Muscle layer of duodenum (tissue), 2 donors: ENCODE results near the gene MON2.

Source experiments
- H3K27ac ChIP-seq: one replicate; pipeline ENCODE4 v1.7.0; 2013; ENCODE audit warnings: mild to moderate bottlenecking, low read length
- H3K27me3 ChIP-seq: one replicate; pipeline ENCODE4 v1.7.0; 2013; ENCODE audit warnings: low read depth, mild to moderate bottlenecking, control low read depth, low read length
- H3K36me3 ChIP-seq, 2 donors: one replicate each; pipeline ENCODE4 v1.7.0; 2013; ENCODE audit warnings: low read length in 2 of 2, control low read depth in 1 of 2, mild to moderate bottlenecking in 1 of 2; ENCODE audit not compliant: insufficient read depth in 2 of 2, control insufficient read depth in 1 of 2
- H3K4me1 ChIP-seq, 2 donors: one replicate each; pipeline ENCODE4 v1.7.0; 2013; ENCODE audit warnings: low read length in 2 of 2, mild to moderate bottlenecking in 2 of 2, control low read depth in 1 of 2, moderate library complexity in 1 of 2; ENCODE audit not compliant: insufficient read depth in 2 of 2, control insufficient read depth in 1 of 2
- H3K4me3 ChIP-seq, 2 donors: one replicate each; pipeline ENCODE4 v1.7.0; 2013; ENCODE audit warnings: low read length in 2 of 2, low read depth in 1 of 2, mild to moderate bottlenecking in 1 of 2
- H3K9me3 ChIP-seq, 2 donors: one replicate each; pipeline ENCODE4 v1.7.0; 2013; ENCODE audit warnings: low read length in 2 of 2, control low read depth in 1 of 2, mild to moderate bottlenecking in 1 of 2; ENCODE audit not compliant: control insufficient read depth in 1 of 2
- donor health status: healthy.

The MON2 gene

DNA sequence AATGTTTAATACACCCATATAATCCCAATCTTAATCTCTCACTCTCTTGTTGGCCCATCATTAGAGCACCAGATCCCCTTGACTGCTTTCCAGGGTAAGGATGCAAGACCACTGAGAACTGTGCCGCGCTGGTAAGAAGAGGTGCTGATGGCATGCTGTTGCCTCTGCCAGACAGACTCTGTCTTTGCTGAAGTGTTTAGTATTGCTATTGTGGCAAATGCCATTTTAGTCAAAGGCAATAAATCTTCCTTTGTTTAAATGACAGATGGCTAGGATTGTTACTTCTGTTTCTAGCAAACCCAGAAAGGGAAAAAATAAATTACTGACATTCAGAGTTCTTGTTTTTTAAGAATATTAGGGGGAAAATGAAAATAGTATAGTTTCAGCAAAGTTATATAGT is 152.3 kb downstream of the MON2 start:
- H3K4me1 ChIP-seq = no peaks in the 10 kb centered on the region
- no peaks in the 10 kb centered on the region for H3K27me3 ChIP-seq
- no peaks in the 10 kb centered on the region for H3K9me3 ChIP-seq
- H3K36me3 ChIP-seq = no peaks in the 10 kb centered on the region
- no peak overlapping the region for H3K4me3 ChIP-seq
- no peak overlapping the region for H3K27ac ChIP-seq

DNA sequence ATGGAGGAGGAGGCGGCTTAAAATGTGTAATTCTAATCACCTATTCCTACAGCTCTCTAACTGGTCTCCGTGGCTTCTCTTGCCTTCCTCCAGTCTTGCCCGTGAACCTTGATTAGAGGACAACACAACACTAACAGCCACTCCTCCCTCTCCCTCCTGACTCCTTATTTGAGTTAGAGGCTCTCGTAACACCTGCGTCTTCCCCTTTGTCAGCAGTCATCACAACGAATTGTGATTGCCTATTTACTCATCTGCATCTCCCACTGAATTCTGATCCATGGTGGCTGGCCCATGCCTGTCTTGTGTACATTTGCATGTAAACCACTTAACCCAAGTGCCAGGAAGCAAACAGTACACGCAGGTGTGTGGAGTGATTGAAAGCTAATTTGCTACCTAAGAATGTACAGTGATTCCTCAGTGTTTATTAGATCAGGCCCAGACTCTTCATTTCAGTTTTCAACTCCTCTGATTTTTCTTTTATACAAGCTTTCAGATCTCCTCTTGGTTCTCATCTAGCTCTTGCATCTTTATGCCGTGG is 154.5 kb downstream of the MON2 start:
- Histone ChIP-seq H3K9me3 (no peaks in the 10 kb centered on the region), H3K36me3 (no peaks in the 10 kb centered on the region), H3K4me3 (no peak overlapping the region), H3K4me1 (no peaks in the 10 kb centered on the region), H3K27me3 (no peaks in the 10 kb centered on the region), H3K27ac (no peak overlapping the region)

DNA sequence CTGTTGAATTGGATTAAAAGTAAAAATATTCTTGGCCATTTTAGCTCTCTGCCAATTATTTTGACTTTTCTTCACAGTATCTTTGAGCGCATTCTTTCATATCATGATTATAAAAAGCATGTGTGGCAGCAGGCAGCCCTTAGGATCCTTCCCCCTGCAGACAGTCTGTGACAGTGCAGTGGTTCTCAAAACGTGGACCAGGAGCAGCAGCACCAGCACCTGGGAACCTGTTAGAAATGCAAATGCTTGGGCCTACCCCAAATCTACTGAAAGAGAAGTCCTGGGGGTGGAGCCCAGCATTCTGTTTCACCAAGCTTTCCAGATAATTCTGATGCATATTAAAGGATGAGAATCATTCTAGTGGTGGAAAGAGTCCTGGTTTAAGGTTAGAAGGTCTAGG is 155.6 kb downstream of the MON2 start:
- no peak overlapping the region for H3K27ac ChIP-seq
- no peaks in the 10 kb centered on the region for H3K36me3 ChIP-seq
- H3K4me1 ChIP-seq = no peaks in the 10 kb centered on the region
- H3K9me3 ChIP-seq = no peaks in the 10 kb centered on the region
- no peaks in the 10 kb centered on the region for H3K27me3 ChIP-seq
- H3K4me3 ChIP-seq = no peak overlapping the region

DNA sequence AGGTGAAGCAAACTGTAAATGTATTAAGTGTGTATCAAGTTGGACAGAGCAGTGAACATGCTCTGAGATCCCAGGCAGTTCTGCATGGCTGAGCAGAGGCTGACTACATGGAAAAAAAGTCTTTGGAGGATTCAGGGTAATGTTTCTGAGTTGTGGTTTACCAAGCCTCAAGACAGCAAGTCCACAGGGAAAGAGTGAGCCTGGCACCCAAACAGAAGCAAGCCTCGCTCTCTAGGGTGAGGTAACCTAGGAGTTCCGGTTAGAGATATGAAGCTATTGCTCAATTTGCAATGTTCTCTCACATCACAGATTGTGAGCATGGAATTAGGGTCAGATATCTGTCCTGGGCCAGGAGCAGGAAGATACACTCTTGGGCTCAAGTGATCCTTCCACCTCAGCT is 158.6 kb downstream of the MON2 start:
- no peak overlapping the region for H3K4me3 ChIP-seq
- H3K4me1 ChIP-seq = no peaks in the 10 kb centered on the region
- H3K9me3 ChIP-seq = no peaks in the 10 kb centered on the region
- H3K27me3 ChIP-seq = no peaks in the 10 kb centered on the region
- H3K36me3 ChIP-seq = no peaks in the 10 kb centered on the region
- no peak overlapping the region for H3K27ac ChIP-seq

DNA sequence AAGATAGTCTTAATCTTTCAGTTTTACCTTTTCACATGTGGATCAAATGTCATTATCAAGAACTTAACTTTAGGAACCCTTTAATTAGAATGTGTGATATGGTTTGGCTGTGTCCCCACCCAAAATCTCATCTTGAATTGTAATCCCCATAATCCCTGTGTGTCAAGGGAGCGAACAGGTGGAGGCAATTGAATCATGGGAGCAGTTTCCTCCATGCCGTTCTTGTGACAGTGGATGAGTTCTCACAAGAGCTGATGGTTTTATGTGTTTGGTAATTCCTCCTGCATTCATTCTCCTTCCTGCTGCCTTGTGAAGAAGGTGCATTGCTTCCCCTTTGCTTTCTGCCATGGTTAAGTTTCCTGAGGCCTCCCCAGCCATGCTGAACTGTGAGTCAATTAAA is 160.6 kb downstream of the MON2 start:
- no peaks in the 10 kb centered on the region for H3K27me3 ChIP-seq
- H3K36me3 ChIP-seq = no peaks in the 10 kb centered on the region
- H3K9me3 ChIP-seq = no peaks in the 10 kb centered on the region
- H3K4me1 ChIP-seq = no peaks in the 10 kb centered on the region
- H3K4me3 ChIP-seq = no peak overlapping the region
- H3K27ac ChIP-seq = no peak overlapping the region

DNA sequence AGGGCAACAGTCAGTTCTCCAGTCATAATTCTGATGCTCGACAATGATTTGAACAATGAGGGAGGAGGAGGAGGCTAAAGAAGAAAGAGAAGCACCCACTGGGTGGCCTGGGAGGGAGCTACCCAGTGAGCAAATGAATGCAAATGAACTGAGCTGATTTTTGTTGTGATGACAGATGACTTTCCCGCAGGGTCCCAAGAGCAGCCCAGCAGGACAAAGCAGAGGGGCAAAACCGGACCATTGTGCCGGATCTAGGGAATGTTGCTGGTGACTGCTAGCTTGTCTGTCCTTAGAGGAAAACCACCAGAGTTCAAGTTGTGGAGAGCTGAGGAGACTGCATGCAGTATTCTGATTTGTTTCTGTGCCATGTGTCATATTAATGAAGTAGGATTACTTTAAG is 162.8 kb downstream of the MON2 start:
- no peaks in the 10 kb centered on the region for H3K9me3 ChIP-seq
- H3K36me3 ChIP-seq = no peaks in the 10 kb centered on the region
- H3K4me3 ChIP-seq = no peak overlapping the region
- peaks cover 4 to 6% of the 10 kb centered on the region in 2 donors for H3K4me1 ChIP-seq
- H3K27ac ChIP-seq = no peak overlapping the region
- no peaks in the 10 kb centered on the region for H3K27me3 ChIP-seq

DNA sequence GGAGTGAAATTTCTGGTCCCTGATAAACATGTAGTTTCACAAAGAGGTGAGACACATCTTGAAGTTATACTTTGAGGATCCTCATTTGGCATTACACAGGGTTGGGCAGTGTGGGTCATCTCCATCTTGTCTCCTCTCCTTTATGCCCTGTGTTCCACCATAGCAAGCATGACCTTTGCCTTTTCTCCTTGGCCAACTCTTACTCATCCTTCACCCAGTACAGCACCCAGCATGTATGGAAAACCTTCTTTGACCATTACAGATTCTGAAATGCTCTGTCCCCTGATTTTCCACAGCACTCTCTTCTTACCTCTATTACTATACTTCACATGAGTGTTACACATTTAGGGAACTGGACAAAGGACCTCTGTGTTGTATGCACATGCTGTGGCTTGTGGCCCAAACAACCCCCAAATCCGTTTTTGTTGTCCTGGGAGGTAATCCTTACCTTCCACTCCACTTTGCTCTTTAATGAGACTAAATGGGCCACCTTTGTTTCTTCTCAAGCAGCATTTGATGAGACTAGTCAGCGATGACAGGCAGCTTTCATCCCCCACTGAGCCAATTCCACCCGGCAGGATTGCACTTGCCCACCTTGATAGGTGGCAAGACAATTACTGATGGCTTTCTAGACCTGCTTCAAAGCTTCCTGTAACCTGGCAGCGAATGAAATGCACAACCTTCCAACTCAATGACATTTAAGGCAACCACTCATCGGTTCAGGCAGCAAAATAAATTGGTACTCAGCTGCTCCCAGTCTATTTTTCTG is 163.5 kb downstream of the MON2 start:
- no peak overlapping the region for H3K4me3 ChIP-seq
- peaks cover 4 to 6% of the 10 kb centered on the region in 2 donors for H3K4me1 ChIP-seq
- H3K36me3 ChIP-seq = no peaks in the 10 kb centered on the region
- no peak overlapping the region for H3K27ac ChIP-seq
- no peaks in the 10 kb centered on the region for H3K27me3 ChIP-seq
- no peaks in the 10 kb centered on the region for H3K9me3 ChIP-seq

DNA sequence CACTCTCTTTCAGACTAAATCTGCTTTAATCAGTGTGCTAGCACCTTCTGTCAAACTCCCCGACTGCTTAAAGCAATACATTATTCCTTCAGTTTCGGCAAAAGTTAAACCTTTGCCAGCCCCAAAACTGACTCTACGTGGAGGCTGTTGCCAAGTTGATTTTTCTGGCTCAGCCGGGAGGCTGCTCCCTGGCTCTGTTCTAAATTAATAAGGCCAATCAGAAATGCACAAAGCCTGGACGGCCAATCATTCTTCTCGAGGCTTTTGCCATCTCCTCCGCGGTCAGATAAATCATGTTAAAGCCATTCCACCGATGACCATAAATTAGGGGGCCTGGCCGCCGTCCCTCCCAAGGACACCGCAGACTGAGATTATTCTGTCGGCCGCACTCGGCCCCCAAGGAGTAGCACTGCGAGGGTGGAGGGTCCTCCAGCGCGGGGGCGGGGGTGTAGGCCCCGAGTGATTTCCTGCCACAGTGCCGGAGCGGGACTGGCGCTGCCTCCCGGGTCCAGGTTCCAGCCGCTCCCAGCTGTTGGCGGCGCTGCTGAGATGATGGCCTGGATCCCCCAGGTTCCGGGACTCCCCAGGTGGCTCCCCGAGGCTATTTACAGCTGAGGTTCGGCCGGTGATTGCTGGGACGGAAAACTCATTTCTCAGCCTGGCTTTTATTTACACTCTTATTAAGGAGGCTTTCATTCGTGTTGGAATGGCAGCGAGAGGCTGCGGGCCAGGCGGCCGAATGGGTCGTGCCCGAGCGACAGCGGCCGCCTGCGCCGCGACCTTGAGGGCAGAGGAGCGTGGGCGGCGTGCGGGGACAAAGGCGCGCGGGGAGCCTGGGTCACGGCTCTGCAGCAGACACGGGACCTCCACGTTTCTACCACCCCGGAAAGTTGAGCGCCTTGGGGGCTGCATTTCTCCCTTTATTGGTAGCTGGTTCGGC is 165.1 kb downstream of the MON2 start:
- Histone ChIP-seq H3K27ac (peak overlapping the region; percentile 28), H3K27me3 (no peaks in the 10 kb centered on the region), H3K4me3 (peak overlapping the region; percentile 55 to 70)

DNA sequence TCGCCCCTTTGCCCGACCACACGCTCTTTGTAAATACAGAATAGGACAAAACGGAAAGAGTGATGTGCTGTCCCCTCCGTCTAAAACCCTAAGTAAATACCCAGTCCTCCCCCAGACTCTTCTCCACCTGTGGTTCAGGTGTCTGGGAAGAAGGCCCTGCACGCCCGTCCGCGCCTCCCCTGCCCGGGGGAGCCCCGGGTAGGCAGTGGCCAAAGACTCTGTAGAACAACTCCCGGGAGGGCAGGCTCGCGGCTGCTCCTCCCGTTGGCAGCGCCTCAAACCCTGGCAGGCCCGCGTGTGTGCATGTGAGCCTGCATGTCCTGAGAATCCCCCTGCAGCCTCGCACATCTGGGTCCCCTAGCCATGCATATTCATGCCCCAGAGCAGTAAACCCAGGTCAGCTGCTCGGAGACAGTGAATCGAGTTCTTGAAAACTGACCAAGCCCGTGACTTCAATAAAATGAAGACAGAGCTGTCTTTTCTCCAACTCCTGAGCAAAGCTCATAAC is 165.8 kb downstream of the MON2 start:
- peaks cover 4 to 6% of the 10 kb centered on the region in 2 donors for H3K4me1 ChIP-seq
- no peaks in the 10 kb centered on the region for H3K36me3 ChIP-seq
- peak overlapping the region; percentile 55 to 70 for H3K4me3 ChIP-seq
- no peaks in the 10 kb centered on the region for H3K9me3 ChIP-seq
- H3K27ac ChIP-seq = no peak overlapping the region
- no peaks in the 10 kb centered on the region for H3K27me3 ChIP-seq

More for the DNA sequence above, 165.1 kb downstream of the MON2 start:
- Histone ChIP-seq H3K9me3 (no peaks in the 10 kb centered on the region), H3K36me3 (no peaks in the 10 kb centered on the region), H3K4me1 (peaks cover 4 to 6% of the 10 kb centered on the region in 2 donors)

DNA sequence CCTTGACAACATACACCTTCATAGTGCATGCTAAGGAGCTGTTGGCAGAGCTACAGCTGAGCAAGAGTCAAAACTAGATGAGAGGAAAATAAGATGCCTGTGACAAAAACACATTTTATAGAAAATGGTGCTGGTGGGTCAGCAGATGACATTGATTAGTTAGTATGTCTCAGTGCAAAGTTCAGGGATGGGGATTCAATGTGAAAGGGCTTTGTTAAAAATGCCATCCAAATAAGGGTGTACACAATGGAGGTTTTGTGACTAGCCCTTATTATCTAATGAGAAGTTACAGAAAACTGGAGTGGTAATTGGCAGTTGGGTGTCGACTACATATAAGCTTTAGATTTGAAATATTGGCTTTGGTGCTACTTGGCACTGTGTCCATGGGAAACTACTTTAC is 169.0 kb downstream of the MON2 start:
- H3K27me3 ChIP-seq = no peaks in the 10 kb centered on the region
- no peak overlapping the region for H3K4me3 ChIP-seq
- H3K27ac ChIP-seq = no peak overlapping the region
- no peaks in the 10 kb centered on the region for H3K9me3 ChIP-seq
- H3K4me1 ChIP-seq = peaks cover 4 to 6% of the 10 kb centered on the region in 2 donors
- H3K36me3 ChIP-seq = no peaks in the 10 kb centered on the region

DNA sequence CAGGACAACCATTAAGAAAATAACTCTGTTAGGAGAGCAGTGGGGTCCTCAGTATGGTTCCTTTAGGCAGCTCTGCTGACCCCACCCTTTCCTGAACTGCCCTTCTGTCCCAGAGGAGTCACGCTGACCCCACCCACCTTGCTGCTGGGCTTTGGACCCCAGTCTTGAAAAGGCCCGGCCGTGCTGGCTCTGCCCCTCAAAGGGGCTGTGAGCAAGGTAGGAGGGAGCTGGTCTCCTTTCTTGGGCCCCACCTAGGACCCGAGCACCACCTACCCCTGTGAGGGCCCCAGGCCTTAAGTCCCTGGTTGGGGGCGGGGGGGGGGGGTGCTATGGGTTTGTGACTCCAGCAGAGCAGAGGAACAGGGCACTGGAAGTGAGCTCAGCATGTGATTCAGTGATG is 171.1 kb downstream of the MON2 start:
- no peak overlapping the region for H3K27ac ChIP-seq

More for the DNA sequence above, 171.1 kb downstream of the MON2 start:
- Histone ChIP-seq H3K4me1 (peaks cover 2% of the 10 kb centered on the region in 2 donors), H3K27me3 (no peaks in the 10 kb centered on the region), H3K36me3 (no peaks in the 10 kb centered on the region), H3K9me3 (no peaks in the 10 kb centered on the region), H3K4me3 (no peak overlapping the region)
